ENCODE results near the gene CARD11.
A peak's percentile ranks its signal among the peaks of the same experiment; 100 is the strongest.

CARD11 gene

DNA sequence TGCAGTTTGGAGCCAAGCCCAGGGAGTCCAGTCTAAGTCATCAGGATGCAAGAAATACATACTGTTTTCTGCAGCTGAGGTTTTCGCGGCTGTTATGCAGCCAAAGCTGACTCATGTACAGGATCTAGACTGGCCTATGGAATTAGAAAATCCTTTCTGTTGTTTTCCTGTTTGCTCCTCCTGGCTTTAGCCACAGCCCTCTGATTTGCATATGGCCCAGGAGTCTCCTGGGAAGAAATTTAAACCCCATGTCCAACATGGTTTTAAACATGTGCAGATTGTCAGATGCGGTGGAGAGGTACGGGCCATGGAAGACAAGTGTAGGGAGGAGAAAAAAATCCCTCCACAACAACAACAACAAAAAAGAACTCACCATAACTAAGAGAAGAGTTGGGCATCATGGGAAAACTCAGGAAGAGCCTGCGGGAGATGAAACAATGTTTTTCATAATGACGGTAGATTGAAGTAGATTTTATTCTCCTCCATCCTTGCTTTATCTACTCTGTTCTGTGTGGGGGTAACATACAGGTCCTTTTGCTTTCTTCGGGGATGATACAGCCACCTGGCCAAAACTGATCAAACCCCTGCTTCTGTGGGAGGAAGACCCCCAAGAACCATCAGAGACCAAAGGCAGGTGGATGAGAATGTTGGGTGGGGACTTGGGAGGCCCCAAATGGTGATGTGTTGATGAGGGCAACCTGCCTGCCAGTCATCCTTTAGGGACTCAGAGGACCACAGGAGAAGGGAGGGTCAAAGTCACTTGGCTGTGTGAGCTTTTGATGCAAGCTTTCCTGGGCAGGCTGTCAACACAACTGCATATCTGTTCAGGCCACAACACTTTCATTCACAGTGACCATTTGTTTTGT, 169.7 kb downstream of the CARD11 start:
- no peak for DNase-seq (ENCODE audit: low read depth in 2 of 2)

DNA sequence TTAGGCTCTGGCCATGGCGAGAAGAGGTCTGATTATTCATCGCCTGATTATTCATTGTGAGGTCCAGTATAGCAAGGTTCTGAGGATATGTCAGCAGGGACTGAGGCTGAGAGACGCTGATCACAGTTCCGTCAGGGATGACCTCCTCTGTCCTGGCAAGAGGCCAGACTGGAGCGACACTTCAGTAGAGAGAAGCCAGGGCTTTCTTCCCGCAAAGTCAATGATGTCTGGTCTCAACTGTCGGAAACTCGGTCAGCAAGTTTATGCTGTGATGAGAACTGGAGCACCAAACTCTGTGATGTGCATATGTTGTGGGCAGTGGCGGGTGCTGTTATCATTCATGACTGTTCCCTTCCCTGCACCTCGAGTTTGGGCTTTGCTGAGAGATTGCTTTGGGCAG, 170.5 kb downstream of the CARD11 start:
- no peak for DNase-seq (ENCODE audit: low read depth in 2 of 2)

DNA sequence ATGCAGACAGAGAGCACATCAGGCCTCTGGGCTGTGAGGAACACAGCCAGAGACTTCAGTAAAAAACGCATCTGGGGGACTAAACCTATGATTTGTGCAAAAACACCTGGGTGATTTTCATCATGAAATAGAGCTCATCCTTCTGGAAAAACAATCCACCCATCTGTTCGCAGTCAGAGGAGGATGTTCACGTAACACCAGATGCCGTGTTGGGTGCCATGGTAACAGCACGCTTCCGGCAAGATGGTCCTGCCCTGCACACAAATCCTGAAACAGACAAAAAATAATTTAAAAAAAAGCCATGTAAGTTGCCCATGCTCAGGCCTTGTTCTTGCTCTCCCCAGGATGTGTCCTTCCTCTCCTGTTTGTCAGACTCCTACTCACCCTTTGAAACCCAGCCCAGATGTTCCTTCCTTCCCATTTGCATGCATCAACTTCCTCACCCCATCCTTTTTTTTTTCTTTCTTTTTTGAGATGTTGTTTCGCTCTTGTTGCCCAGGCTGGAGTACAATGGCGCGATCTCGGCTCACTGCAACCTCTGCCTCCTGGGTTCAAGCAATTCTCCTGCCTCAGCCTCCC, 171.3 kb downstream of the CARD11 start:
- DNase-seq (ENCODE audit: low read depth in 2 of 2), result no peak

DNA sequence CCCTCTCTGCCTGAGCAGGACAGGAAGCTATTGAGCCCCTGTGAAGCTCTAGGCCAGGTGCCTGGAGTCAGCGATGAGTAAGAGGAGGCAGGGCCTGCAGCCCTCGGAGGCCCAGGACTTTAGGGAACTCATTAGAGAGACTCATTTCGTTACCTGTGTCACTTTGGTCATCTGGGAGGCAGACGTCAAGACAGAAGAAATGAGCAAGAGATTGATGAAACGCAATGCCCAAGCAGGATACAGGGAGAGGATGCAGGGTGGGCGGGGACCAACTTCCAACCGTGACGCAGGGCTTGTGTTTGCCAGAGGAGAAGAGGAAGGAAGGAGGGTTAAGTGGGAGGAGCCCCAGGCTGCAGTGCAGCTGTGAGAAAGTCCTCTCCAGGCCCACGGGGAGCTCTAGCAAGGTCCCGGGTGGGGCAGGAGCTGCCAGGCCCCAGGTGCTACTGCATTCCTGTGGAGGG, 173.2 kb downstream of the CARD11 start:
- no peak for DNase-seq (ENCODE audit: low read depth in 2 of 2)

GRCh38 chr7:2869981-2870380, 173.7 kb downstream of the CARD11 start:
- no peak for DNase-seq (ENCODE audit: low read depth in 2 of 2)

- no peak for DNase-seq (ENCODE audit: low read depth in 2 of 2)
Observed at GRCh38 chr7:2866601-2867000, 177.1 kb downstream of the CARD11 start.

GRCh38 chr7:2864999-2865670, 178.5 kb downstream of the CARD11 start:
- DNase-seq (ENCODE audit: low read depth in 2 of 2), result peak; percentile 48 to 66

- no peak for DNase-seq (ENCODE audit: low read depth in 2 of 2)
Observed at GRCh38 chr7:2864204-2864985, 179.3 kb downstream of the CARD11 start.

DNA sequence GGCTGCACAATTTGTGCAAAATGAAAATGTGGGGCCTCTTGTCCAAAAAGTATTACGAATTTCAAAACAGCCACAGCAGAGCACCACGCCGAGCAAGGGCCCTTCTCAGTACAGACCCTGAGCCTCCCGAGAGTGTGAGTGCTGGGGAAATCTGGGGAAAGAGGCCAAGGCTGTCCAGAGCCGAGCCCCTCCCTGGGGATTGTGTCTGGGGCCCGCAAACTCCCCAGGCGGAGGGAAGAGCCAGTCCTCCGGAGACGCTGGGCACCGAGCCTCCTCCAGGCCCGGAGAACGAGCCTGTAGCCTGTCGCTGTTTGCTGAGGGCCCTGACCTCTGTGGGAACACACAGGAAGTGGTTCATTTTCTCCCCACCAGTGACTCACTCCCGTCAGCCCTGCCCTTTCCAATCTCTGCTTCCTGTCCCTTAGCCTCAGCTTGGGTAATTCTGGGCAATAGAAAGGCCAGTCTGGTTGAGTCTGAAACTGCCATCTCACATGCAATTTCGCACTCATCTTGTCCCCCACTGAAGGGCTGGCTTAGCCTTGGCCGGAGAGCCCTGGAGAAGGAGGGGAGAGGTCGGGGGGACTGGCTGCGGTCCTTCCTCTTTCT, 180.1 kb downstream of the CARD11 start:
- DNase-seq (ENCODE audit: low read depth in 2 of 2), result peak; percentile 12 to 34

GRCh38 chr7:2862831-2863361, 180.8 kb downstream of the CARD11 start:
- no peak for DNase-seq (ENCODE audit: low read depth in 2 of 2)

DNA sequence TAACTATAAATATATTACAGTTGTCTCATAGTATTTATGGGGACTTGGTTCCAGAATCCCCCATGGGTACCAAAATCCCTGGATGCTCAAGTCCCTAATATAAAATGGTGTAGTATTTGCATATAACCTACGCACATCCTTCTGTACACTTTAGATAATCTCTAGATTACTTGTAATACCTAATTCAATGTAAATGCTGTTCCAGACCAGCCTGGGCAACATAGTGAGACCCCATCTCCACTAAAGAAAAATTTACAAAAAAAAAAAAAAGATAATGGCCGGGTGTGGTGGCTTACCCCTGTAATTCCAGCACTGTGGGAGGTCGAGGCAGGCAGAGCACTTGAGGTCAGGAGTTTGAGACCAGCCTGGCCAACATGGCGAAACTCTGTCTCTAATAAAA, 182.2 kb downstream of the CARD11 start:
- DNase-seq (ENCODE audit: low read depth in 2 of 2), result no peak

DNA sequence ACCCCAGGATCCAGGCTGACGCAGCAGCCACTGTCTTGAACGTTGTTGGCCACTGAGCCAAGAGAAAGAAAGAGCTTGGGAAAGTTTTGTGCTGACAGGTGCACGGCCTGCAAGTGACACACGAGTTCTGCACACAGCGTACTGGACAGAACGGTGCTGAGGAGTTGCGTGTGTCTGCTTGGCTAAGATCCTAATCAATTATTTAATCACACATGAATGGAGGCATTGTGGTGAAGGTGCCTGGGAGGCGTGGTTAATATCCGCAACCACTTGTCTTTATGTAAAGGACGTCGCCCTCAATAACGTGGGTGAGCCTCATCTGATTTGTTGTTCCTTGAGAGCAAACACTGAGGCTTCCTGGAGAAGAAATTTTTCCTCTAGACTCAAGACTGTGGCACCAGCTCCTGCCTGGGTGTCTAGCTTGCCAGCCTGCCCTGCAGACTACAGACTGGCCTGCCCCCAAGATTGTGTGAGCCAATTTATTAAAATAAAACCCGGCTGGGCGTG, 183.0 kb downstream of the CARD11 start:
- DNase-seq (ENCODE audit: low read depth in 2 of 2), result no peak

- no peak for DNase-seq (ENCODE audit: low read depth in 2 of 2)
Observed at GRCh38 chr7:2859952-2860351, 183.7 kb downstream of the CARD11 start.

DNA sequence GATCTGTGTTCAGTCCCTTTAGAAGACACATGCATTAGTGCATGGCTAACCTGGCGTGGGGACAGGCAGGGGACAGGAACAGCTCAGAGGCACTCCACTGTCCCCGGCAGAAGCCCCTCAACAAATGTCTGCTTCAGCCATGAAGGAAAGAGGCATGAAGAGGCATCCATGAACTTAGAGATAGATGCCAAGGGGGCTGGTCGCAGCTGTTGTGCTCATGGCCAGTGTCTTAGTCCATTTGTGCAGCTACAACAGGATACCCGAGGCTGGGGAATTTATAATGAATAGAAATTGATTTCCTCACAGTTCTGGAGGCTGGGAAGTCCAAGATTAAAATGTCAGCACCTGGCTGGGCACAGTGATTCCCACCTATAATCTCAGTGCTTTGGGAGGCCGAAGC, 185.0 kb downstream of the CARD11 start:
- DNase-seq (ENCODE audit: low read depth in 2 of 2), result no peak

DNA sequence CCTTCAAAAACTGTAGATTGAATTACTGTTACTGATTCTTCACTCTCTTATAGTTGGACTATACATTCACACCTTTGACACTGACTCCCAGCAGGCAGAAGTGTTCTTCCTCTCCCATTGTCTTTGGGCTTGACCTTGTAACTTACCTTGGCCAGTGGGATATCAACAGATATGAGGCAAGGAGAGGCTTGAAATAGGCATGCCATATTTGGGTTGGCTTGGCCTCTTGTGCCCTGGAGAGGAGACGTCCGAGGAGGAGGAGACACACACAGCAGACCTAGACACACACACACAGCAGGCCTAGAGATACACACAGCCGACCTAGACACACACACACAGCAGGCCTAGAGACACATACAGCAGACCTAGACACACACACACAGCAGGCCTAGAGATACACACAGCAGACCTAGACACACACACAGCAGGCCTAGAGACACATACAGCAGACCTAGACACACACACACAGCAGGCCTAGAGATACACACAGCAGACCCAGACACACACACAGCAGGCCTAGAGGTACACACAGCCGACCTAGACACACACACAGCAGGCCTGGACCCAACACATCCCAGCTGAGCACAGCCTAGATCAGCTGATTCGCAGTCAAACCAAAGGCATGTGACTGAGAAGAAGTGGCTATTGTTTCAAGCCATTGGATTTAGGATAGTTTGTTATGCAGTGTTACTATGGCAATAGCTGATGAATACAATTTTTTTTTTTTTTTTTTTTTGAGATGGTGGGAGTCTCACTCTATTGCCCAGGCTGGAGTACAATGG, 187.1 kb downstream of the CARD11 start:
- DNase-seq (ENCODE audit: low read depth in 2 of 2), result no peak

All from stimulated activated CD4-positive, alpha-beta T cell treated with anti-CD3 and anti-CD28 coated beads, Interleukin-1b, Interleukin-23, amount 100 ng/mL, for 1 hour (primary cell).